Left renal cortex interstitium (tissue), 4 donors: ENCODE measurements around the gene FEN1. TPM values are rescaled to one million over a fixed set of nuclear protein-coding genes. Genes with fewer than 3 reads are reported as not detected.
A peak's percentile ranks its signal among the peaks of the same experiment; 100 is the strongest.

Experiments
- DNase-seq, 4 donors: peaks; one replicate each; pipeline ENCODE4 v3.0.0-alpha.2; 2013; ENCODE audit warnings: low read depth in 4 of 4, low spot score in 2 of 4, missing footprints in 1 of 4
- polyA plus RNA-seq, 4 donors: library from polyadenylated mRNA; unstranded; fragments of 120-200 nt; gene quantifications; one replicate each; pipeline ENCODE4 v1.2.1, GENCODE V29; 2013; ENCODE audit not compliant: insufficient read length in 4 of 4

Gene FEN1
- polyA plus RNA-seq, 4 donors: 36.6 to 47.7 (median 38.5) TPM

- no peak for DNase-seq
Measured at GRCh38 chr11:61793083-61793828, 545 bp downstream of the FEN1 start.

DNA sequence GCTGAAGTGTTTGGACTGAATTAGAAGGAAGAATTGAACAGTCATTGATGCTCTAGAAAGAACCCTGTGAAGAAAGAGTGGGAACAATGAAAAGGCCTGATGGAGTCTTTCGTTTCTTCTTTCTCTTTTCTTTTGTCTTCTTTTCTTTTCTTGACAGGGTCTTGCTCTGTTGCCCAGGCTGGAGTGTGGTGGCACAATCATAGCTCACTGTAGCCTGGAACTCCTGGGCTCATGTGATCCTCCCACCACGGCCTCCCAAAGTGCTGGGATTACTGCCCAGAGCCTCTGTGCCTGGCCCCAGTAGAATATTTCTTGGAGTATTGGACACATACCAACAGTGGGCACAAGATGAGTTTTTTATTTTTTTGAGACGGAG, 1.1 kb downstream of the FEN1 start:
- no peak for DNase-seq

GRCh38 chr11:61794579-61794978, 1.9 kb downstream of the FEN1 start:
- no peak for DNase-seq

- DNase-seq: no peak
Measured at GRCh38 chr11:61795459-61795858, 2.7 kb downstream of the FEN1 start.

GRCh38 chr11:61795876-61796526, 3.3 kb downstream of the FEN1 start:
- DNase-seq: no peak

DNA sequence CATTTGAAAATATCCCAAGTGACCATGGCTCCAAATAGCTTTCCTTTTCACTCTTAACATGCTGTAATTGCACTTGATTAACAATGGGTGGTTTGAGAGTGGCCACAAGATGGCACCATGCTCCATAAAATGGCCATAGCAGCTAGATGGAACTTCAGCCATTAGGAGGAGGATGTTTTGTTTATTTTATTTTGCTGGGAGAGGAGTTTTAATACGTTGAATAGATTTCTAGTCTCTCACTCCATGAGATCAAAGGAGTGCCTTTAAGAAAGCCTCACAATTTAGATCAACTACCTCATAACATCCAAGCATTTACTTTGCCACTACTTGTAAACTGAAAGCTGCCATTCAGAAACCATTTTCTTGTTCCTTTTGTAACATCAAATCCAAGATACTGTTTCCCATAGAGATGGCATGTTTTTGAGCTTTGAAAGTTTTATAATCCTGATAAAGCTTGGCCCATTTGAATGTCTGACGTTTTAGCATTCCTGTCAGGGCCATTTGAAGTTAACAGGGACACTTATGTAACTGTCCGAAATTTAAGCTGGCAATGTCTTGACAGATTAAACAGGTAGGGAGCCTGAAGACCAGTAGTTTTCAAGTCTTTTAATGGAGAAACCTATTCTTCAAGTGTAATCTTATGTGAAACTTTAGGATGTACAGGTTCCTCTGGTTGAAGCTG, 4.7 kb downstream of the FEN1 start:
- peak in 1 of 4 donors; percentile 84 for DNase-seq

DNA sequence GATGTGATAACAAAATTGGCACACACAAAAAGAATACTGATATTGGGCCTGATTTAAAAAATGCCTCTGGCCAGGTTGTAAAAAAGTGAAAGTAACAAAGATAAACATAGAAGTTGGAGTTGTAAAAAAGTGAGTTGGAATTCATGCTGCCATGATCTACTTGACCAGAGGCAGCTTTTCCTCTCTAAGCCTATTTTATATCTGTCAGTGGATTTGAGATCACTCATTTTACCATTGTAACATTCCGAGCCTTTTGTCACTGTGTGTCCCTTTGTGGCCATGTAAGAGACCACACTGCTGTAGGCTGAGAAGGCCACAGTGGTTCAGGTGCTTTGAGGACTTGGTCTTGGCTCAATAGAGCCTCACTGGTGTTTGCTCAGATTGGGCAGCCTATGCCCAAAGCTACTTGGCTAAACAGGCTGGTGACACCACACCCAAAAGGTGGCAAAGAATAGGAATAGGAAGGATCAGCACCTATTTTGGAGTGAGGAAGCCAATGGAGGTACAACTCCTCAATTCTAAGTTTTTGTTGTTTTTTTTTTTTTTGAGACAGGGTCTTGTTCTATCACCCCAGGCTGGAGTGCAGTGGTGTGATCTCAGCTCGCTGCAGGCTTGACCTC, 7.1 kb downstream of the FEN1 start:
- no peak for DNase-seq

- DNase-seq: no peak
Measured at GRCh38 chr11:61800331-61801281, 7.9 kb downstream of the FEN1 start.

DNA sequence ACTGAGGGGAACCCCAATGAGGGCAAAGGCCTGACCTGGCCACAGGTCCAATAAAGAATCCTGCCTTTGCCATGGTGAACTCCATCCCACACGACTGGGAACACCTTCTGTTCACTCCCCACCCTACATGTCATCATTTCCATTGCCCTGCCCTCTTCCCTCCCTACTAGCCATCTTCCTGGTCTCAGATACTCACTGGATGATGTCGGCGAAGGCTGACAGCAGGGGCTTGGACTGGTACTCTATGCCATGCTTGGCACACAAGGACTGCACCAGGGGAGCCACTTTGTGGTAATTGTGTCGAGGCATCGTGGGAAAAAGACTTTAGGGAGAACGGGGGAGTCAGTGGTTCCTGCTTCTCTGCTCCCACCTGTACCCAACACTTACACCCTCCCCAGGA, 9.9 kb downstream of the FEN1 start:
- no peak for DNase-seq

DNA sequence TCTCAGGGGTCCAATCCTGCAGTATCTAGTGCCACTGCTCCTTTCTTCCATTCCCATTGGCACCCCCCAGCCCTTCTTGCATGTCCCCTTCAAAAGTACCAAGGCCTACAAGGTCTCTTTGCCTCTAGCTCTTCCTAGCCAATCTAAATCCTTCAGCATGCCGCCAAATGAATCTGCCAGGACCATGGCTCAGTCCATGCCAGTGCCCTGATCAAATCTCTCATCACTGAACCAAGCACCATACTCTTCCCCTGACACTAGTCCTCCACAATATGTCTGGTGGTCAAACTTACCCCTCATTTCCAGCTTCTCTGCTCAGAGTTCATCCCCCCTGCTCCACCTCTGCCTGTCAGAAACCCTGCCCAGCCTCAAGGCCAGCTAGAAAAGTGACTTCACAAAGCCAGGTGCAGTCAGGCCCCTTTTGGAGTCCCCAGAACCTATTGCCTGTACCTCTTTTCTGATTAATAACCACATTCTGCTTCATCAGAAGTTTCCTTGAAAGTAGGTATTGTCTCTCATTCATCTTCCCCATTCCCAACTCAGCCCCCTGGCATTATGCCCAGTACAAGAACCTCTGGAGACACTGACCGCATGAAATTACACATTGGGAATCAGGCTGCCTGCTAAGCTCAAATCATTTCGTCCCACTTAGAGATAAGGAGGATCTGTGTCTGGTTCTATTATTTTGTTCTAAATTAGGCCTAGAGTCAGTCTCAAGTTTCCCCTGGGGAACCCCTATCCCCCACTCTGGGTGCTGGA, 11.4 kb downstream of the FEN1 start:
- no peak for DNase-seq

- DNase-seq: no peak
Measured at GRCh38 chr11:61805146-61805545, 12.4 kb downstream of the FEN1 start.

- no peak for DNase-seq
Measured at GRCh38 chr11:61806785-61807184, 14.1 kb downstream of the FEN1 start.

GRCh38 chr11:61810671-61811175, 18.0 kb downstream of the FEN1 start:
- no peak for DNase-seq

GRCh38 chr11:61811831-61812230, 19.1 kb downstream of the FEN1 start:
- no peak for DNase-seq

- no peak for DNase-seq
Measured at GRCh38 chr11:61812736-61813411, 20.2 kb downstream of the FEN1 start.

GRCh38 chr11:61814247-61814957, 21.7 kb downstream of the FEN1 start:
- no peak for DNase-seq

DNA sequence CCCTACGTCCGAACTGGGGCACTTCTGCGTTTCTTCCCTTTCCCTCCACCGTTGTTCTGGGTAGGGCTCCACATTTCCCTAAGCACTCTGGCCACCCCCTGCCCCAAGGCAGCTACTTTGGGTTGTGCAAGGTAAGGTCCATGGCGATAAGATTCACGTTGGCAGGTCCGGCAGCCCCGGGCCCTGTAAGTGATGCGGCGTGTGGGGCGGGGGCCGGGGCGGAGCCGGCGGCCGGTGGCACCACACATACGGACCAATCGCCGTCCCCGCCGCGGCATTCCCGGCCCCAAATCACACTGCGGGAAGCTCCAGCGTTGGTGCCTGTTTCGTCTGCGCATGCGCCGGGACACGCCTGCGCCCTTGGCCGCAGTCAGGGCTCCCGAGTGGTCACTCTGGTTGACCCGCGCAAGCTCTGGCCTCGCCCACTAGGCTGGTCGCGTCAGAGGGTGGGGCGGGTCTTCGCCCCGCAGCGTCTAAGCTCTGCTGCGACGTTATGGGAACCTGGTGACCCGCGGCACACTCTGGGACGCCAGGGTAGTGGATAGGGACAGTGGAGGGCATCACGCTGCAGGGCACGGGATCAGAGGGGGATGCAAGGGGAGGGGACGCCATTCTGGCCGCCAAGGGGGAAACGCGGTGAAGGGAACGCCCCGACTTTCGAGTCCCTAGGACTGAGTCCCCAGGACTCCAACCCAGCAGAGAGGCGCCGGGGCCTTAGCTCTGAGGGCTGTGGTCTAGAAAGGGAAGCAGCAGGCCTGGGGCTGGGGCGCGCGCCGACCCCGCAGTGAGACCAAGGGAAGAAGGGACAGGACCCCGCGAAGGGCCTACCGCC, 22.5 kb downstream of the FEN1 start:
- peak in 2 of 4 donors; percentile 87 to 88 for DNase-seq
